ENCODE measurements around the gene NDUFA9.

Gene NDUFA9

GRCh38 chr12:4648501-4649357 is at the start of gene NDUFA9, which contains the start of gene AKAP3:
TSS of gene NDUFA9 (plus strand) at chr12:4649114. CDS start at chr12:4649127, 13 bp downstream.
TSS of gene AKAP3 (minus strand) at chr12:4649051. CDS start at chr12:4638196, 10,855 bp downstream.
- peak; percentile 57 for DNase-seq (ENCODE audit: low read depth)

- DNase-seq (ENCODE audit: low read depth) = no peak
These were observed 45.5 kb upstream of the NDUFA9 start for GRCh38 chr12:4603421-4603820.

GRCh38 chr12:4603946-4604345 is 45.0 kb upstream of the NDUFA9 start:
- DNase-seq (ENCODE audit: low read depth) = no peak

GRCh38 chr12:4604684-4605193 is 44.2 kb upstream of the NDUFA9 start:
- DNase-seq (ENCODE audit: low read depth) = peak; percentile 57

GRCh38 chr12:4607056-4607455 is 41.9 kb upstream of the NDUFA9 start:
- DNase-seq (ENCODE audit: low read depth) = no peak

- DNase-seq (ENCODE audit: low read depth) = no peak
These were observed 39.8 kb upstream of the NDUFA9 start for GRCh38 chr12:4609071-4609470.

GRCh38 chr12:4610481-4610880 is 38.4 kb upstream of the NDUFA9 start:
- no peak for DNase-seq (ENCODE audit: low read depth)

- no peak for DNase-seq (ENCODE audit: low read depth)
These were observed 33.2 kb upstream of the NDUFA9 start for GRCh38 chr12:4615667-4616066.

- no peak for DNase-seq (ENCODE audit: low read depth)
These were observed 27.4 kb upstream of the NDUFA9 start for GRCh38 chr12:4621511-4621910.

- no peak for DNase-seq (ENCODE audit: low read depth)
These were observed 22.4 kb upstream of the NDUFA9 start for GRCh38 chr12:4626543-4626942.

GRCh38 chr12:4628406-4628805 is 20.5 kb upstream of the NDUFA9 start:
- DNase-seq (ENCODE audit: low read depth) = no peak

GRCh38 chr12:4630262-4630661 is 18.7 kb upstream of the NDUFA9 start:
- DNase-seq (ENCODE audit: low read depth) = no peak

- no peak for DNase-seq (ENCODE audit: low read depth)
These were observed 5.2 kb upstream of the NDUFA9 start for GRCh38 chr12:4643747-4644146.

- no peak for DNase-seq (ENCODE audit: low read depth)
These were observed 3.9 kb upstream of the NDUFA9 start for GRCh38 chr12:4645023-4645422.

GRCh38 chr12:4648104-4648500 is 812 bp upstream of the NDUFA9 start:
- DNase-seq (ENCODE audit: low read depth) = no peak

GRCh38 chr12:4649358-4649661 is 396 bp downstream of the NDUFA9 start:
- DNase-seq (ENCODE audit: low read depth) = no peak

- no peak for DNase-seq (ENCODE audit: low read depth)
These were observed 4.3 kb downstream of the NDUFA9 start for GRCh38 chr12:4653257-4653656.

- DNase-seq (ENCODE audit: low read depth) = no peak
These were observed 4.8 kb downstream of the NDUFA9 start for GRCh38 chr12:4653691-4654090.

- no peak for DNase-seq (ENCODE audit: low read depth)
These were observed 15.1 kb downstream of the NDUFA9 start for GRCh38 chr12:4663971-4664505.

GRCh38 chr12:4665236-4665635 is 16.3 kb downstream of the NDUFA9 start:
- DNase-seq (ENCODE audit: low read depth) = no peak

GRCh38 chr12:4679711-4680110 is 30.8 kb downstream of the NDUFA9 start:
- no peak for DNase-seq (ENCODE audit: low read depth)

- DNase-seq (ENCODE audit: low read depth) = no peak
These were observed 32.8 kb downstream of the NDUFA9 start for GRCh38 chr12:4681732-4682131.

GRCh38 chr12:4685317-4685716 is 36.4 kb downstream of the NDUFA9 start:
- DNase-seq (ENCODE audit: low read depth) = no peak

GRCh38 chr12:4690760-4691159 is 41.8 kb downstream of the NDUFA9 start:
- DNase-seq (ENCODE audit: low read depth) = no peak
